ENCODE data around the gene PIK3C2A.

The PIK3C2A gene

DNA sequence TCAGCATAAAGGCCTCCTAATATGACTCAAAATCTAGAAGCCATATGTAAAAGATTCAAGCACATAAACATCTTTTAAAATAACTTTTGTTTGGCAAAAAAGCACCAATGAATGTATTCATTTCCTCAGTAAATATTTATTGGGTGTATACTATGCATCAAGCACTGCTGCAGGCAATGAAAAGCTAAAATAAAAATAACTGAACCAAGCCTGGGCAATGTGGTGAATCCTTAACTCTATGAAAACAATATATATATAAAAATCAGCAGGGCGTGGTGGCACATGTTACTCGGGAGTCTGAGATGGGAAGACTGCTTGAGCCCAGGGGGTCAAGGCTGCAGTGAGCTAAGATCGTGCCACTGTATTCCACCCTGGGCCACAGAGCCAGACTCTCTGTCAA, 27.8 kb downstream of the PIK3C2A start:
- no peak overlapping the region for H3K4me2 ChIP-seq (ENCODE audit: low read length)
- no peak overlapping the region for H3K4me3 ChIP-seq (ENCODE audit: low read length)
- H3K36me3 ChIP-seq (ENCODE audit: control insufficient read depth, low read length) = no peaks in the 10 kb centered on the region
- no peaks in the 10 kb centered on the region for H3K9me2 ChIP-seq (replicated peaks; ENCODE audit: control insufficient read depth, low read length)
- no peak overlapping the region for H3K27ac ChIP-seq (ENCODE audit: low read depth, low read length)
- peaks cover 44% of the 10 kb centered on the region for H3K79me2 ChIP-seq (ENCODE audit: control insufficient read depth, low read length)
- H4K20me1 ChIP-seq (ENCODE audit: control insufficient read depth, insufficient read depth, low read depth, low read length) = no peaks in the 10 kb centered on the region
- TF ChIP-seq, protein P1, sequence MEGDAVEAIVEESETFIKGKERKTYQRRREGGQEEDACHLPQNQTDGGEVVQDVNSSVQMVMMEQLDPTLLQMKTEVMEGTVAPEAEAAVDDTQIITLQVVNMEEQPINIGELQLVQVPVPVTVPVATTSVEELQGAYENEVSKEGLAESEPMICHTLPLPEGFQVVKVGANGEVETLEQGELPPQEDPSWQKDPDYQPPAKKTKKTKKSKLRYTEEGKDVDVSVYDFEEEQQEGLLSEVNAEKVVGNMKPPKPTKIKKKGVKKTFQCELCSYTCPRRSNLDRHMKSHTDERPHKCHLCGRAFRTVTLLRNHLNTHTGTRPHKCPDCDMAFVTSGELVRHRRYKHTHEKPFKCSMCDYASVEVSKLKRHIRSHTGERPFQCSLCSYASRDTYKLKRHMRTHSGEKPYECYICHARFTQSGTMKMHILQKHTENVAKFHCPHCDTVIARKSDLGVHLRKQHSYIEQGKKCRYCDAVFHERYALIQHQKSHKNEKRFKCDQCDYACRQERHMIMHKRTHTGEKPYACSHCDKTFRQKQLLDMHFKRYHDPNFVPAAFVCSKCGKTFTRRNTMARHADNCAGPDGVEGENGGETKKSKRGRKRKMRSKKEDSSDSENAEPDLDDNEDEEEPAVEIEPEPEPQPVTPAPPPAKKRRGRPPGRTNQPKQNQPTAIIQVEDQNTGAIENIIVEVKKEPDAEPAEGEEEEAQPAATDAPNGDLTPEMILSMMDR (IDR thresholded peaks at IDR 0.05; ENCODE audit: low read depth, low read length, poor library complexity, severe bottlenecking) = no peak
- no peak for TF ChIP-seq EZH2phosphoT487 (IDR thresholded peaks at IDR 0.05; ENCODE audit: borderline replicate concordance, low read length)
- H3F3A ChIP-seq (ENCODE audit: control insufficient read depth, insufficient read depth) = no peaks in the 10 kb centered on the region
- H3K27me3 ChIP-seq (ENCODE audit: control insufficient read depth, low read length) = no peaks in the 10 kb centered on the region
- no peaks in the 10 kb centered on the region for H3K9me3 ChIP-seq (ENCODE audit: control insufficient read depth, insufficient read depth, low read length)
- peaks cover 15% of the 10 kb centered on the region for H3K4me1 ChIP-seq (ENCODE audit: control insufficient read depth, low read length)

DNA sequence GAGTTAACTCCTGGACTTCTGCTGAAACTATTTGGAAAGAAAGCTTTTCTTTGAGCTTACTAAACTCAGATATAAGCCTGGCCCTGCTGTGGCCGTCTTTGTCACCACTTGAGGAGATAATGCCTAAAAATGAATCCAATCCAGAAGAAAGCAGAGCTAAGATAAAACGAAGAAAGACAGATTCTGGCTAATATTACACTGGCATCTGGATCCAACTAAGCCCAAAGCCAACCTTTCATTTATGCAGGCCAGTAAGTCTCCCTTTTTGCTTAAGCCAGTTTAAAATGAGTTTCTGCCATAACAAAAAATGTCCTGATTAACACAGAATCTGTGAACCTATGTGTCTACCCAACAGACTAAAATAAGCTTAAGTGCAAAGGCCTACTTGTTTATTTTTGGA, 34.5 kb downstream of the PIK3C2A start:
- Histone ChIP-seq H3K36me3 (ENCODE audit: control insufficient read depth, low read length) (peaks cover 13% of the 10 kb centered on the region), H3K27me3 (ENCODE audit: control insufficient read depth, low read length) (no peaks in the 10 kb centered on the region), H3K4me2 (ENCODE audit: low read length) (no peak overlapping the region), H3F3A (ENCODE audit: control insufficient read depth, insufficient read depth) (no peaks in the 10 kb centered on the region), H3K79me2 (ENCODE audit: control insufficient read depth, low read length) (peaks cover 59% of the 10 kb centered on the region), H3K9me3 (ENCODE audit: control insufficient read depth, insufficient read depth, low read length) (no peaks in the 10 kb centered on the region), H4K20me1 (ENCODE audit: control insufficient read depth, insufficient read depth, low read depth, low read length) (no peaks in the 10 kb centered on the region), H3K4me1 (ENCODE audit: control insufficient read depth, low read length) (peaks cover 18% of the 10 kb centered on the region), H3K27ac (ENCODE audit: low read depth, low read length) (no peak overlapping the region), H3K4me3 (ENCODE audit: low read length) (no peak overlapping the region), H3K9me2 (replicated peaks; ENCODE audit: control insufficient read depth, low read length) (no peaks in the 10 kb centered on the region)
- TF ChIP-seq, protein P1 (IDR thresholded peaks at IDR 0.05; ENCODE audit: low read depth, low read length, poor library complexity, severe bottlenecking) = no peak
- TF ChIP-seq EZH2phosphoT487 (IDR thresholded peaks at IDR 0.05; ENCODE audit: borderline replicate concordance, low read length) = no peak

- no peaks in the 10 kb centered on the region for H4K20me1 ChIP-seq (ENCODE audit: control insufficient read depth, insufficient read depth, low read depth, low read length)
- no peaks in the 10 kb centered on the region for H3F3A ChIP-seq (ENCODE audit: control insufficient read depth, insufficient read depth)
- no peaks in the 10 kb centered on the region for H3K9me3 ChIP-seq (ENCODE audit: control insufficient read depth, insufficient read depth, low read length)
- H3K4me3 ChIP-seq (ENCODE audit: low read length) = no peak overlapping the region
- H3K4me2 ChIP-seq (ENCODE audit: low read length) = no peak overlapping the region
- TF ChIP-seq, protein P1 (IDR thresholded peaks at IDR 0.05; ENCODE audit: low read depth, low read length, poor library complexity, severe bottlenecking) = no peak
- TF ChIP-seq EZH2phosphoT487 (IDR thresholded peaks at IDR 0.05; ENCODE audit: borderline replicate concordance, low read length) = no peak
- H3K9me2 ChIP-seq (replicated peaks; ENCODE audit: control insufficient read depth, low read length) = no peaks in the 10 kb centered on the region
- H3K27ac ChIP-seq (ENCODE audit: low read depth, low read length) = no peak overlapping the region
- H3K27me3 ChIP-seq (ENCODE audit: control insufficient read depth, low read length) = no peaks in the 10 kb centered on the region
- peaks cover 13% of the 10 kb centered on the region for H3K36me3 ChIP-seq (ENCODE audit: control insufficient read depth, low read length)
- peaks cover 18% of the 10 kb centered on the region for H3K4me1 ChIP-seq (ENCODE audit: control insufficient read depth, low read length)
- peaks cover 56% of the 10 kb centered on the region for H3K79me2 ChIP-seq (ENCODE audit: control insufficient read depth, low read length)
Observed at GRCh38 chr11:17171916-17172315, 35.9 kb downstream of the PIK3C2A start.

DNA sequence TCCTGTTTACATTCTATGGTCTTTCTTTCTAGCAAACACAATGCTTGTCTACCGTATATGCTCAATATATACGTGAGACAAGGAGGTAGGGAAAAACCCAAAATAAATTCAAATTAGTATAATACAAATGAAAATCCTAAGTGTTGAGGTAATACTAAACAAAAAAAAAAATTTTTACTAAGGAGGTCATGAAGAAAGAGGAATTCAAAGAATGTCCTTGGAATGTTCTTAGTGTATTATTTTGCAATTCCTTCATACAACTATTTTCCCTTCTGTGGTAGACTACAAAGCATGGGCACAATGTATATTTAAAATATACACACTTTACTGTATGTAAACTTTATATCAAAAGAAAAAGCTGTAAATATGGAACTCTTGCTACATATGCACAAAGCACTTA, 36.4 kb downstream of the PIK3C2A start:
- Histone ChIP-seq H3K9me2 (replicated peaks; ENCODE audit: control insufficient read depth, low read length) (no peaks in the 10 kb centered on the region), H3K27ac (ENCODE audit: low read depth, low read length) (no peak overlapping the region), H3K79me2 (ENCODE audit: control insufficient read depth, low read length) (peaks cover 55% of the 10 kb centered on the region), H3K4me3 (ENCODE audit: low read length) (no peak overlapping the region), H3K36me3 (ENCODE audit: control insufficient read depth, low read length) (peaks cover 13% of the 10 kb centered on the region), H3K4me1 (ENCODE audit: control insufficient read depth, low read length) (peaks cover 14% of the 10 kb centered on the region), H3F3A (ENCODE audit: control insufficient read depth, insufficient read depth) (no peaks in the 10 kb centered on the region), H3K4me2 (ENCODE audit: low read length) (no peak overlapping the region), H4K20me1 (ENCODE audit: control insufficient read depth, insufficient read depth, low read depth, low read length) (no peaks in the 10 kb centered on the region), H3K27me3 (ENCODE audit: control insufficient read depth, low read length) (no peaks in the 10 kb centered on the region), H3K9me3 (ENCODE audit: control insufficient read depth, insufficient read depth, low read length) (no peaks in the 10 kb centered on the region)
- TF ChIP-seq, protein P1 (IDR thresholded peaks at IDR 0.05; ENCODE audit: low read depth, low read length, poor library complexity, severe bottlenecking) = no peak
- no peak for TF ChIP-seq EZH2phosphoT487 (IDR thresholded peaks at IDR 0.05; ENCODE audit: borderline replicate concordance, low read length)

Data from DOHH2 (cell line).